Activated T-helper 2 cell treated with anti-CD3 and anti-CD28 coated beads, Interferon-gamma antibody, Interleukin-2, Interleukin-4, amounts not matched to agents 10 μg/mL and 5 μg/mL and 100 μg/mL, durations not matched to agents 14 hours and 24 hours and 36 hours (primary cell): Measurements from ENCODE around the gene ATP8A1. TPM values are rescaled to one million over a fixed set of nuclear protein-coding genes. Genes with fewer than 3 reads are reported as not detected.

Source experiments
- DNase-seq: peaks from one replicate; pipeline ENCODE4 v3.0.0; 2021; ENCODE audit warnings: low spot score
- H3K27ac Mint-ChIP-seq: one replicate; pipeline ENCODE4 v1.8.0; 2021; ENCODE audit warnings: mixed read lengths
- H3K27me3 Mint-ChIP-seq: one replicate; pipeline ENCODE4 v1.8.0; 2021; ENCODE audit warnings: low read depth, mixed read lengths
- H3K36me3 Mint-ChIP-seq: one replicate; pipeline ENCODE4 v1.8.0; 2021; ENCODE audit warnings: low read depth, mixed read lengths
- H3K4me1 Mint-ChIP-seq: one replicate; pipeline ENCODE4 v1.8.0; 2021; ENCODE audit warnings: low read depth, mixed read lengths
- H3K4me3 Mint-ChIP-seq: one replicate; pipeline ENCODE4 v1.8.0; 2021; ENCODE audit warnings: low read depth, mild to moderate bottlenecking, moderate library complexity, mixed read lengths
- H3K9me3 Mint-ChIP-seq: one replicate; pipeline ENCODE4 v1.8.0; 2021; ENCODE audit warnings: mixed read lengths
- intact Hi-C: fragments of 100-400 bp; cut with micrococcal nuclease; formaldehyde crosslinking; loops from one replicate; pipeline ENCODE4 v1.15.1; 2023
- total RNA-seq: library from RNA; stranded (reverse); gene quantifications from 2 replicates; pipeline ENCODE4 v1.2.3, GENCODE V29; 2022

The ATP8A1 gene
- total RNA-seq, 1 donor from 2014 or later, result 14.6 TPM

DNA sequence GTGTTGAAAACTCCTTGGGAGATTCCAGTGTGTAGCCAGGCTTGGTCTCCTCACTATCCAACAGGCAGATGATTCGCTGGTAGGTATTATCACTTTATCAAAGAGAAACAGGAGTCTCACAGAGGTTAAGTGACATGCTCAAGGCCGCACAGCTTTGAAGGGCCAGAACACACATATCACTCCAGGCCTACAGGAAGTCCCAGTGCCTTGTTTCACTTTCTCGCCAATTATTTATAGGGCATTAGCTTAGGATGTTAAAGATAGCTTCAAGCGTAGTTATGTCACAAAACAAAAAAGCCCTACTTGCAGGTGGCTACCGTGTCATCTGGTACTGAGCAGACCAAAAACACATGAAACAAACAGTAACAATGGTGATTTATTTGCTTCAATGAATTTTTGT, 13.2 kb downstream of the ATP8A1 start:
- no peaks in the 10 kb centered on the region for H3K36me3 Mint-ChIP-seq
- no peak for DNase-seq
- no peak overlapping the region for H3K4me3 Mint-ChIP-seq
- H3K4me1 Mint-ChIP-seq, result peaks cover 45% of the 10 kb centered on the region
- intact Hi-C loops, result loop anchor here (5.0 kb wide), 1 partner anchor 36 kb away; no protein-coding TSS in a partner anchor
- no peaks in the 10 kb centered on the region for H3K27me3 Mint-ChIP-seq
- no peak overlapping the region for H3K27ac Mint-ChIP-seq
- H3K9me3 Mint-ChIP-seq, result no peaks in the 10 kb centered on the region

DNA sequence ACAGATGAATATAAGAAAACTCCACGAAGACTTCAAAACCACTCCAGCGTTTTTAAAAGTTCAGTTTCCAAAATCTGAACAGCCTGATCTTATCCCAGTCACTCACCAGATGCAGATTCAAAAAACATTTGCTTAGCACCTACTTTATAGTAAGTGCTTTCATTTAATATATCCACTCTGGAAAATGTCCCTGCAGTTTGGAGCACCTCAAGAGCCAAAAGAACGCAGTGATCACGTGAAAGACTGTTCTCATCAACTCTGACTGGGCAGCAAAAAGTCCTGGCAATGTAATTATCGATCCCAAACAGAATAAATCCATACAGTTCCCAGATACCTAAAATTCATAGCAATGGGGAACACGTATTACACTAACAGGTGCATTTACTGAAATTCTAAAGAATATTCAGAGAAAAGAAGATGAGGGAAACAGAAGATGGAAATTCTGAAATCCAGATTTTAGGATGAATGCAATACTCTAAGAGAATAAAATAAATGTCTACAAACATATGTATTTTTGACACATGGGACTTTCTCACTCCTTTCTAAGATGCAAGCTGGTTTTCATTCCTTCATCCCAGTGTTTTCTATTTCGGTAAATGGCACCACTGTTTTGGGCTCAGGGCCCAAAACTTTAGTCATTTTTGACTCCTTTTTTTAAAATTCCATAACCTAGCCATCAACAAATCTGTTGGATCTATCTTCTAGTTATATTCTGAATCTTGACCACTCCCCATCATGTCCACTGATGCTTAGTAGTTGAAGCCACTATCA, 13.9 kb downstream of the ATP8A1 start:
- Mint-ChIP-seq H3K4me3 (no peak overlapping the region), H3K27me3 (no peaks in the 10 kb centered on the region), H3K27ac (no peak overlapping the region), H3K4me1 (peaks cover 48% of the 10 kb centered on the region), H3K9me3 (no peaks in the 10 kb centered on the region), H3K36me3 (no peaks in the 10 kb centered on the region)
- no peak for DNase-seq
- intact Hi-C loops, result loop anchor here (1.0 to 5.0 kb wide), 2 partner anchors 12 to 36 kb away; no protein-coding TSS in a partner anchor

DNA sequence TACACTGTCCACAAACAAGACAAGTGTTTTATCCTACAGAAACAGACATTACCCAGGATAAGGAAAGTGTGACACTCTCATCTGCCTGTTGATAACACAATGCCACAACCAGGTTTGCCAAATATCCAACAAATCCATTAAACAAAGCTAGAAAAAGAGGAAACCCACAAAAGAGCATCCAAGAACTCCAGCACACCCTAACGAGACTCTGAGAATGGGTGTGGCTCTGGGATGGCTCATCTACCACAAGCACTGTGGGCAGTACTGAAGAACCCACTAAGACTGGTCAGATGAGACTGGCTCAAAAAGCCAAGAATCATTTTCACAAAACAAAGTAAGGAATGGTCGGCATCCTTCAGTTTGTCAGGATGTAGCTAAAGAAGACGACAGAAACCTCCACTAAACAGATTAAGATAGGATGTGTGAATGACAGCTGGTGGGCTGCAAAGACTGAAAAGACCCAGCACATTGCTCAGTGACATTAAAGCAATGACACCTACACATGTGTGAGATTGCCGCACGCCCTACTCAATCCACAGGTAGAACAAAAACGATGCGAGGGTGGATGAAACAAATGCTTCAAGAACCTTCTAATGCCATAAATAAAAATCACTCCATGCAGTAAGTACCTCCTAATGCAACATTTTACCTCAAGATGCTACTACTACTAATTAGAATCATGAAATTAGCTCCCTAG, 14.7 kb downstream of the ATP8A1 start:
- Mint-ChIP-seq H3K36me3 (no peaks in the 10 kb centered on the region), H3K27ac (peak overlapping the region; percentile 34), H3K9me3 (no peaks in the 10 kb centered on the region), H3K27me3 (no peaks in the 10 kb centered on the region), H3K4me1 (peaks cover 50% of the 10 kb centered on the region), H3K4me3 (peak overlapping the region; percentile 18)
- DNase-seq, result no peak
- intact Hi-C loops, result loop anchor here (1.0 to 5.0 kb wide), 2 partner anchors 13 to 35 kb away; no protein-coding TSS in a partner anchor

DNA sequence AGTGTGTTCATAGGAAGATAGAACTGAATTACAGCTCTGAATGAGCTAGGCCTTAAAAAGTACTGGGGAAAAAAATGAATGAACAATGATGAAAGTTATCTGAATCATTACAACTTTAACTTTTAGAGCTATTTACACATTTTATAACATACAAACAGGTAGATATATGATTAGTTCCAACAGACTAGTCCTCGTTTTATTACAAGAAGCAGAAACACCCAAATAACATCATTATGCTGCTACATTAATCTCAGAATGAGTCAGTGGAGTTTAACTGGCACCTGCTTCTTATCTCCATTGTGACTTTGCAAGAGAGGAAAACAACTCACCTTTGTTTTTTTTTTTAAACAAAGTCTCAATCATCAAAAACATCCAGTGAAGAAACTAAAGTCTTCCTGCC, 15.2 kb downstream of the ATP8A1 start:
- no peak for DNase-seq
- H3K4me3 Mint-ChIP-seq, result no peak overlapping the region
- peak overlapping the region; percentile 34 for H3K27ac Mint-ChIP-seq
- peaks cover 50% of the 10 kb centered on the region for H3K4me1 Mint-ChIP-seq
- intact Hi-C loops, result loop anchor here (1.0 to 5.0 kb wide), 2 partner anchors 14 to 34 kb away; no protein-coding TSS in a partner anchor
- no peaks in the 10 kb centered on the region for H3K36me3 Mint-ChIP-seq
- no peaks in the 10 kb centered on the region for H3K9me3 Mint-ChIP-seq
- no peaks in the 10 kb centered on the region for H3K27me3 Mint-ChIP-seq

DNA sequence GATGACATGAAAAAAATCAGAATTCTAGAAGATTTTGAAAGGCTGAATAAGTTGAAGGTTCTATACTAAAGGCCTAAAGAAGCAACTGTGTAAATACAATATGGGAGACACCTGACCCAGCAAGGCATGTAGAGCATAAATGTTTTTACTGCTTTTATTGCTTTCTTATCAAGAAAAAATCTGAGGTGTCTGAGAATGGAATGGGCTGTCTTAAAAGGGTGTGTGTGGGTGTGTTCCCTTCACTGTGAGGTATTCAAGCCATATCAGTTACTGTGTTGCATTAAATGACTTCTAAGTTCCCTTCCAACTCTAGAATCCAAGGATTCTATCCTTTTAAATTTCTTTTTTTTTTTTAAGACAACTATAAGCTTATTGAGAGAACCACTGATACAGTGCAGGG, 15.7 kb downstream of the ATP8A1 start:
- no peaks in the 10 kb centered on the region for H3K36me3 Mint-ChIP-seq
- no peak for DNase-seq
- no peaks in the 10 kb centered on the region for H3K9me3 Mint-ChIP-seq
- H3K27ac Mint-ChIP-seq, result no peak overlapping the region
- intact Hi-C loops, result loop anchor here (5.0 kb wide), 1 partner anchor 34 kb away; no protein-coding TSS in a partner anchor
- H3K27me3 Mint-ChIP-seq, result no peaks in the 10 kb centered on the region
- H3K4me3 Mint-ChIP-seq, result no peak overlapping the region
- H3K4me1 Mint-ChIP-seq, result peaks cover 51% of the 10 kb centered on the region

DNA sequence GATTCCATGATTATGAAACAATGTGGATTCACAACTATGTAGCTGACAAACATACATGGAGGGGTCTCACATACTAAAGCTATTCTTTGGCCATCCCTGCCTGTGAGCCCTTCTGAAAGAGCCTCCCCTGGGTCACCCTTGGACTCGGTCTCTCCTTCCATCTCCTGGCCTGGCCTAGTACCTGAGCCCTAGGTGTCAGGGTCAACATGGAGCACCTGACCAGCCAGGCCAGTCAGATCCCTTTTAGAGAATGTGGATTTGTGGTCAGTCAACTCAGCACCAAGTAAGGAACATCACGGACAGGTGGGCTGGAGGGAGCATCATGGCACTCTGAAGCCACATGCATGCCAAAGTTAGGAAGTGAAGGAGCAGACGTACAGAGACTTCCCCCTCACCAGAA, 16.3 kb downstream of the ATP8A1 start:
- Mint-ChIP-seq H3K4me1 (peaks cover 50% of the 10 kb centered on the region), H3K27ac (no peak overlapping the region), H3K36me3 (no peaks in the 10 kb centered on the region), H3K4me3 (no peak overlapping the region), H3K27me3 (no peaks in the 10 kb centered on the region), H3K9me3 (no peaks in the 10 kb centered on the region)
- intact Hi-C loops, result loop anchor here (5.0 kb wide), 1 partner anchor 33 kb away; no protein-coding TSS in a partner anchor
- no peak for DNase-seq

DNA sequence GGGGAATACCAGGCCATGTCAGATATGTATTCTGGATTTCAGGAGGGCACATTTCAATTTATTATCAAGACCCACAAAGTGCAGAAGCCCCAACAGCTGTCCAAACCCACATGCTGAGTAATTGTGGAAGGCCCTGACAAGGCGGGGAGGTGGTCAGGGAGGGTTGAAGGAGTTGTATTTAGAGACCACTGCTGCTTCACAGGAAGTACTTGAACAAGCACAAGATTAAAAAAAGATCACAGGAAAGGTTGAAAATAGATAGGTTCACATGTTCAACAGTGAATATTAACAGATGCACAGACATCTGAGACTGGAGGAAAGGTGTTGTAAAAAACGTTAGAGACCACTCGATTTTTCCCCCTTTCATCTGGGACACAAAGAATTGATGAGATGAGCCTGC, 17.9 kb downstream of the ATP8A1 start:
- H3K27me3 Mint-ChIP-seq, result no peaks in the 10 kb centered on the region
- no peak for DNase-seq
- peak overlapping the region; percentile 35 for H3K27ac Mint-ChIP-seq
- H3K4me1 Mint-ChIP-seq, result peaks cover 48% of the 10 kb centered on the region
- no peak overlapping the region for H3K4me3 Mint-ChIP-seq
- H3K9me3 Mint-ChIP-seq, result no peaks in the 10 kb centered on the region
- intact Hi-C loops, result no loop called here
- no peaks in the 10 kb centered on the region for H3K36me3 Mint-ChIP-seq

DNA sequence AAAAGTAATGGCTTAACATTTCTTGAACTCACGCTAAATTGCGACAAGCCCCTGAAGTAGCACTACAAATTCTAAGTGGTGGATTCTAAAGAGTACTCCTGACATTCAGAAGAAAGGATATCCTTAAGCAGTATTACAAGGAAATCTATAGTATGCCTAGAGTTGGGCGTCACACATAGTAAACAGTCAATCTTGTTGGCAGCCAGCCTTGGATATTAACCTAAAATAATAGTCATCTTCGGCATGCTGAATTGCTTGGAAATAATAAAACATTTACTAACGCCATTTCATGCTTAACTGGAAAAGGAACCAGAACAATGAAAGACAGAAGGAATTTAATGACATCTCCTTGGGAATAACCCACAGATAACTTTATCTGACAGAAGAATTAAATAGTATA, 18.6 kb downstream of the ATP8A1 start:
- peaks cover 49% of the 10 kb centered on the region for H3K4me1 Mint-ChIP-seq
- no peaks in the 10 kb centered on the region for H3K9me3 Mint-ChIP-seq
- no peak overlapping the region for H3K4me3 Mint-ChIP-seq
- no peaks in the 10 kb centered on the region for H3K36me3 Mint-ChIP-seq
- no peak overlapping the region for H3K27ac Mint-ChIP-seq
- no peak for DNase-seq
- intact Hi-C loops, result no loop called here
- no peaks in the 10 kb centered on the region for H3K27me3 Mint-ChIP-seq

DNA sequence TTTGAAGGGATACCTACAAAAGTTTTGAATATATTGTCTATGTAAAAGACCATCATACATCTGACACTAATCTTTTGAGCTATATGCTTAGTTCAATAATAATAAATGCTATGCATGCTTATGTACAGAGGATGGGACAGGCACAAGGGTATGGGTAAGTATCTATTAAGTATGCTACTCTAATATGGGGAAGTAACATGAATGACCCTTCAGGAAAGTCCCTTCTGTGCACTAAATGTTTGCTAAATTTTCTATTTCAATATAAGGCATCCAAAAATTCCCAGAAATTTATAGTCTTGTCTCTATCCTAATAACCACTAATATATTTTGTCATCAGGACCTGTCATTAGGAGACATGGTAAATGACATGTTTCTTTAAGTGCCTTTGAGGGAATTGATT, 19.0 kb downstream of the ATP8A1 start:
- no peak for DNase-seq
- H3K9me3 Mint-ChIP-seq, result no peaks in the 10 kb centered on the region
- H3K4me3 Mint-ChIP-seq, result no peak overlapping the region
- no peaks in the 10 kb centered on the region for H3K36me3 Mint-ChIP-seq
- no peak overlapping the region for H3K27ac Mint-ChIP-seq
- no peaks in the 10 kb centered on the region for H3K27me3 Mint-ChIP-seq
- intact Hi-C loops, result no loop called here
- peaks cover 51% of the 10 kb centered on the region for H3K4me1 Mint-ChIP-seq

DNA sequence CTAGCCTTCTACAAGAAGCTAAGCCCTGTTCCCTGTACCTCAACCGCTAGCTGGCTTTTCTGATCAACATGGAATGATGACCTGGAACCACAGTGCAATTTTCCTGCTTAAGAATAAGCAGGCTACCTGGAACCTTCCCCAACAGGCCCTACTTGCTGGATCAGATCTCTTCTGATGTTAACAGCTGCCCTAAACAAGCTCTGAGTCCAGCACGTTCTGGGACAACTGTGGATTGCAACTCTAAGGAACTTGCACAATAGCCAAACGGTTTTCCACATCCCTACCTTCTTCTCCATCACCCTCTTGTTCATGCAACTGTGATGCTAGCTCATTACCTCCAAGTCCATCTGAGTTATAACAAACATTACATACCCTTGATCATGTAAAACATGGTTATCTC, 19.8 kb downstream of the ATP8A1 start:
- no peak overlapping the region for H3K27ac Mint-ChIP-seq
- intact Hi-C loops, result no loop called here
- H3K36me3 Mint-ChIP-seq, result no peaks in the 10 kb centered on the region
- no peaks in the 10 kb centered on the region for H3K9me3 Mint-ChIP-seq
- no peak for DNase-seq
- no peak overlapping the region for H3K4me3 Mint-ChIP-seq
- no peaks in the 10 kb centered on the region for H3K27me3 Mint-ChIP-seq
- peaks cover 45% of the 10 kb centered on the region for H3K4me1 Mint-ChIP-seq

DNA sequence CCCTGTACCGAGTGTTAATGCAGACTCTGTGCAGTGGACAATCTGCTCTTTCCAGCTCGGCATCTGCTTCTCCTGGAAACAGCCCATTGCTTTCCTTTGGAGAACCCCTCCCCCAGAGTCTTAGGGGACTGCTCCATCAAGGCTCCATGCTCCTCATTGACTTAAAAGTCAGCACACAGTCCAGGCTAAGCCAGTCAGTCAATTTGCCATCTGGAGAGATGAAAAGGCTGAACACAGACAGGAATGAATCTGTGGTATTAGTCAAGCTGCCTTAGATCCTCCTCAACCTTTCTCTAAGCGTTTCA, 20.3 kb downstream of the ATP8A1 start:
- Mint-ChIP-seq H3K9me3 (no peaks in the 10 kb centered on the region), H3K4me1 (peaks cover 40% of the 10 kb centered on the region), H3K4me3 (no peak overlapping the region), H3K36me3 (no peaks in the 10 kb centered on the region), H3K27me3 (no peaks in the 10 kb centered on the region), H3K27ac (no peak overlapping the region)
- intact Hi-C loops, result no loop called here
- DNase-seq, result no peak

DNA sequence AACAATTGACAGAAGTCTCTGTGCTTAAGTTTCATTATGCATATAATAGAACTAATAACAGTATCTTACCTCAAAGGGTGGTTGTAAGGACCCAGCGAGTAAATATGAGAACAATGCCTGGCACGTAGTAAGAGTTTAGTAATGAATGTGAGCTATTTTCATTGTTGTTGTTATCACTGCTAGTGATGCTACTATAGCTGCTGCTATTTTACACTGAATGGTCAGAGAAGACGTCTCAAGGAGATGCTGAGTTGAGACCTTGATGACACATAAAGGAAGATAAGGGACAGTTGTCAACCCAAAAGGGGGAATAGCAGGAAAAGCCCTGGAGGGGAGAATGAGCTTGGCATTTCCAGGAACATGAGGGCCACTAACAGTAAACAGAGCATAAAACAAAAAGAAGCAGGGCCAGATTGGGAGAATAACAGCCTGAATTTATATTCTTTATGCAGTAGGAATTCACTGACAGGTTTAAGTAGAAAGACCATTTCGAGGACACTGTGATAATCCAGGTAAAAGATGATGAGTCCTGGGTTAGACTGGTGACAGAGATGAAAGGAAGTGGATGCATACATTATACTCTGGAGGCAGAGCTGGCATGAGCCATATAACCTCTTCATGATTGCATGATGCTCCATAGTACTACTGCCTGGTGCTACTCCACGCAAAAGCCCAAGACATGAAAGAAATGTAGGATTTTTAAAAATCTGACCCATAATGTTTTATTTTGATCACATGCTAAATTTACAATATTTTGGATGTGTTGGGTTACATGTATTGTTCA, 23.1 kb downstream of the ATP8A1 start:
- no peak for DNase-seq
- Mint-ChIP-seq H3K27ac (peak overlapping the region; percentile 46), H3K9me3 (no peaks in the 10 kb centered on the region), H3K36me3 (no peaks in the 10 kb centered on the region), H3K4me3 (no peak overlapping the region), H3K27me3 (no peaks in the 10 kb centered on the region), H3K4me1 (peaks cover 29% of the 10 kb centered on the region)
- intact Hi-C loops, result no loop called here
